Superior temporal gyrus (tissue), 1 donor: ENCODE results near the gene ZNF423.
"Not testable (repeated sequence)": the region's sequence is repeated elsewhere in the genome, so short reads cannot be mapped to it uniquely, and the experiment has no call there.

Source experiments
- DNase-seq: peaks from one replicate; pipeline ENCODE4 v3.0.0-alpha.2; 2016; ENCODE audit errors: extremely low spot score

The ZNF423 gene

DNA sequence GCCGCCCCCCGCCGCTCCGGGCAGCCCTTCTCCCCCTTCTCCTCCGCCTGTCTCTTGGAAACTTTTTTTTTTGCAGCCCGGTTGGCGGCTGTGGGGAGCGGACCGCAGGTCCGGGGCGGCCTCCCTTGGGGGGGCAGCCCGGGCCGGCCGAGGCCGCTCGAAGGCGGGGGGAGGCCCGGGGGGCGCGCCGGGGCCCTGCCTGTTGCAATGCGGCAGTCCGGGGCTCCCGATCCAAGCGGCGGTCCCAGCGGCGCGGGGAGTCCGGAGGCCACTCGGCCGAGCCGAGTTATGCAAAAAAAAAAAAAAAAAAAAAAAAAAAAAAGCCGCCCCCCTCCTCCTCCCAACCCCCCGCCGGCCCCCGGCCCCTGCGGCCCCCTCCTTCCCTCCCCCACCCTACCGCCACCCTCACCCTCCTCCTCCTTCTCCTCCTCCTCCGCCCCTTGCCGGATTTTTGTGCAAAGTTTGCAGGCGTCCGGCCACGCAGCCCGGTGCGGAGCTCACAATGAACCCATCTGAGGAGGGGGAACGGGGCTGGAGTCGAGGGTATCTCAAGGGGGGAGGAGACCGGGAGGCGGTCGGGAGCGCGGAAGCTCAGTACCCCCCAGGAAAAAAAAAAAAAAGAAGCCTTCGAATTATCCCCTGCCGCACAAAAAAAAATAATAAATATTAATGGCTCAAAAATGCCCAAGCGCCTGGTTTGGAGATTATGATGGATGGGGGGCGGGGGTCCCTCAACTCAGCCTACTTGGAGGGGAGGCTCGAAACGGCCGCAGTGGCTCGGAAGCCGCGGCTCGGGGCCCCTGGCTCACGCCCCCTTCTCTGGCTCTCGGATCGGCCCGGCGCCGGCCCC lies at the start of gene ZNF423:
Gene ZNF423 (minus strand): TSS at position 291 of the 850 bp plus-strand sequence. CDS start 338 bp downstream, outside the sequence.
- DNase-seq = no peak

DNA sequence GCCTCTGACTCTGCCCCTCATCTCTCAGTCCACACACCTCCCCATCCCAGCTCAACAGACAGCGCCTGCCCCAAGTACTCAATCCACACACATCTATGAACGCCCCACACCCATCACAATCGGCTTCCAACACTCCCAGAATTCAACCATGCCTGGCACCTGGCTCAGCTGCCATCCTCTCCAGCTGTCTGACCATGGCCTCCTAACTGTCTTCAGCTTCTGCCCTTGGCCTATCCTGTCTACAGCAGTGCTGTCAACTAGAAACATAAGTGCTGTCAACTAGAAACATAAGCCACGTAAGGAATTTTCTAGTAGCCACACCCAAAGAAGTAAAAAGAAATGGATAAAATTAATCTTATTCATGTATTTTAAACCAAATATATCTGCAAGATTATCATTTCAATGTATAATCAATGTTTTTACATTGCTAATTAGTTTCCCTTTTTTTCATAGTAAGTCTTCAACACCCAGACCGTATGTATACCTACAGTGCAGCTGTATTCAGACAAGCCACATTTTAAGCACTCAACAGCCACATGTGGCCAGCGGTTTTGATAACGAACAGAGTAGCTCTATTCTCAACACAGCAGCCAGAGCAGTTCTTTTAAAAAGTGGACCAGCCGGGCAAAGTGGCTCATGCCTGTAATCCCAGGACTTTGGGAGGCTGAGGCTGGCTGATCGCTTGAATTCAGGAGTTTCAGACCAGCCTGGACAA lies 48.6 kb upstream of the ZNF423 start:
- no peak for DNase-seq

DNA sequence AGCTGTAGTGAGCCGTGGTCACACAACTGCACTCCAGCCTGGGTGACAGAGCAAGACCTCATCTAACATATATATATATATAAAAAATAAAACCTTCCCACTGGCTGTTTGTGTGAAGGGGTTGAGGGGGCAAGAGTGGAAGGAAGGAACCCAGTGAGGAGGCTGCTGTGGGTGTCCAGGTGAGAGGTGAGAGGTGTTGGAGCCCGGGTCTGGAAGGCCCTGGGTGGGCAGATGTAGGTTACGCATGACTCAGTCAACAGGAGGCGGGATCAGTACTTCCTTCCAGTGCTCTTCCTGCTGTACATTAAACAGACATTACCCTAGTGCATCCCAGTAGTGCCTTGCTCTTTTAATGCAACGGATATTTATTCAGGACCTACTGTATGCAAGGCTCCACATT lies 47.0 kb upstream of the ZNF423 start:
- no peak for DNase-seq

DNA sequence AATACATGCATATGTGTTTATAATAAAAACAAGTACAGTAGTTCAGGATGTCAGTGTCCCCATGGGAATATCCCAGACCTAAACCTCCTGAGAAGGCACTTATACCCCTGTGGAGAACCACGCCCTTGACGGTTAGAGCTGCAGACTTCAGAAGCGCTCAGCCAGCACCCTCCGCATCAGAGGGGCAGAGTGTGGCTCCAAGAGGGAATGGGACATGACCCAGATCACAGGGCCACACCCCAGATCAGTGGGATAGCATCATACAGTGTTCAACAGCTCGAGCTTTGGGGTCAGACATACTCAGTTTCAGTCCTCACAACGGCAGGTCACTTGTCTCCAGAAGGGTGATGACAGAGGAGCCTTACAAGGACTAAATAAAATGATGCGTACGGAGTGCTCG lies 45.8 kb upstream of the ZNF423 start:
- DNase-seq = no peak

DNA sequence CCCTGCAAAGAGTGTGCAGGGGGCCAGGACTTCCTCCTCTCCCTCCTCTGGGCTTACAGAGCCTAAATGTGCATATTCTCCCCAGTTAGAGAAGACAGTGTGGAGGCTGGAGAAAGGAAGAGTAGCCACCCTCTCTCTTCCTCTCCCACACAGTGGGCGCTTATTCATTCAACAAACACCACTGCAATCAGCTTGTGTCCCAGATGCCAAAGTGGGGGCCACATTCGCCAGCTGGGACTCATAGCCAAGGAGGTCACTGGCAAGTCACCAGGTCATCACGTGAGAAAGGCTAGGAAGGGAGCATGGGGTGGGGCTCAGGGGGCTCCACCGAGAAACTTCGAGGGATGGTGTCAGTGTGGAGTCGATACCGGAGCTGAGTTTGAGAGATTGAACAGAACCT lies 45.0 kb upstream of the ZNF423 start:
- DNase-seq = no peak

DNA sequence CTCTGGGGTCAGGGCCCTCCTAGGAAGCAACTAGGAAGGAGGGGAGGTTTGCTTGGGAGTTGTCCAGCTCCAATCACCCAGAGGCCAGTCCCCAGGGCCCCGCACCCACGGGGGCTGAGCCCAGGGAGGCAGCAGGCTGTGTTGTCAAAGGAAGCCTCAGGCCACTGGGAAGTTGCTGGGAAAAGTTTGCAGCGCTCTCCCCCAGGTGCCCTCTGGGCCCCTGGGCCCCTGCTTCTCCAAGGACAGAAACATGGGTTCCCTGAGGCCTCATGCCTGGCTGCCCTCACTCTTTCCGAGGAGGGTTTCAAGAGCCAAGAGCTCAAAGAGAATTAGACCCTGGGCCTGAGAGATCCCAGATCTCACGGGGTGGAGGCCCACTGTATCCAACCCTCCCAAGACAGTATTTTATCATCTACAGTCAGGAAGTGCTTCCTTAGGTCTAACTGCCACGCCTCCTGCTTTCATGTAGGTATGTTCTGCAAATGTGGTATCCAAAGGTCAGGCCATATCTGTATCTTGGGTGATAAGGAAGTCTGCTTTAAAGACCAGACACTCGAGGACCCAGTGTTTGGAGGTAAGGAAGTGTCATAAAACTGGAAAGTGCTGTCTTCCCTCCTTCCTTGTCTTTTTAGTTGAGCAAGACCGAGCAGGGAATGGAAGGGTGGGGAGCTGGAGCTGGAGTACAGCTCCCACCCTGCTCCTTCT lies 44.2 kb upstream of the ZNF423 start:
- no peak for DNase-seq

DNA sequence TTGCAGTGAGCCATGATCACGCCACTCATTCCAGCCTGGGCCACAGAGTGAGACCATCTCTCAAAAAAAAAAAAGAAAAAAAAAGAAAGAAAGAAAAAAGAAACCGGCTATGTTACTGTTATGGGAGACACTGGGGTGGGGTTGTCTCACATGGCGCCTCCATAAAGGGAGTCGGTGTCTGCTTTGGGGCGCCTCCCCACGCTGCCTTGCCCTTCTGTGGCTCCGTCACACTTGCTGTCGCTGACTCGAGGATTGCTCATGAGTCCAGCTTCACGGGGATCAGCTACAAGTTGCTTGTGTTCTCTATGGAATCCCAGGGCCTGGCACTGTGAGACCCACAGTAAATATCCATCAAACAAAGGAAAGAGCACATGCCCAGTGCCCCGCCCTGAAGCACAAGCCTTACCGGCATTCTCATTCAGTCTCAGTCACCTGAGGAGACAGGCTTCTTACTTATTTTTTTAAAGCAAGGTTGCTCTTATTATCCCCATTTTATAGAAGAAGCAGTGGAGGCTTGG lies 40.6 kb upstream of the ZNF423 start:
- no peak for DNase-seq

DNA sequence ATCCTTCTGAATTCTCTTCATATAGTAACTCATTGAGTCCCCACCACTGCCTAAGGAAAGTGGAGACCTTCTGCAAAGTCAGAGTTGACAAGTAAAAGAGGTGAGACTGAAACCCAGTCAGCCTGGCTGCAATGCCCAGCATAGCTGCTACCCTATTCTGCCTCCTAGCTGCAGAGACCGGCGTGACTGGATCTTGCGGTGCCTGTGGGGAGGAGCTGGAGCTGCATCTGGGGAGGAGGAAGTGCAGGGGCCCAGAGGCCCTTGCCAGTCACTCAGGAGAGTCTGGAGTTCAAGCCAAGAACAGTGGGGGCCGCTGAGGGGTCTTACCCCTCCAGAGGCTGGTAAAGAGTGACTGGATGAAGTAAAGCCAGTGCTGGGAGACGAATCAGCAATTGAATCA lies 35.0 kb upstream of the ZNF423 start:
- DNase-seq = no peak

DNA sequence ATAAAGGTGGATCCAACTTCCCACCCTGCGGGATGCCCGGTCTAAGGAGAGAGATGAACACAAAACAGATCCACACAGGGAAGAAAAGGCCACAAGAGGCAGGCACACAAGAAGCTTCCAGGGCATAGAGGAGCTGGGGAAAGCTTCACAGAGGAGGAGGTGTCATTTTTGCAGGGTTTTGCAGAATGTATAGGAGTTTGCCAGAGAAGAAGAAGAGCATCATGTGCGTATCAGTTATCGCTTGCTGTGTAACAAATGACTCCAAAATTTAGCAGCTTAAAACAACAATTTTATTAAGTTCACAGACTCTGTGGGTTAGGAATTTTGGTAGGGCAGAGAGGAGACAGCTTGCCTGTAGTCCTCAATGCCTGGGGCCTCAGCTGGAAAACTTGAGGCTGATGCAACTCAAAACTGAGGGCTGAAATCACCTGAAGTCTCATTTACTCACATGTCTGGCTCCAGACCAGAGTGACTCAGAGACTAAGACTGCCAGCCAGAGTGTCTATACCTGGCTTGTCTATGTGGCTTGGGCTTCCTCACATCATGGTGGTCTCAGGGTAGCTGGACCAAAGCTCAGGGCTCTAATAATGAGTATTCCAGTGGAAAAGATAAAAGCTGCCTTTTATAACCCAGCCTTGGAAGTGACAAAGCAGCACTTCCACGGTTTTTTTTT lies 33.9 kb upstream of the ZNF423 start:
- DNase-seq = no peak

DNA sequence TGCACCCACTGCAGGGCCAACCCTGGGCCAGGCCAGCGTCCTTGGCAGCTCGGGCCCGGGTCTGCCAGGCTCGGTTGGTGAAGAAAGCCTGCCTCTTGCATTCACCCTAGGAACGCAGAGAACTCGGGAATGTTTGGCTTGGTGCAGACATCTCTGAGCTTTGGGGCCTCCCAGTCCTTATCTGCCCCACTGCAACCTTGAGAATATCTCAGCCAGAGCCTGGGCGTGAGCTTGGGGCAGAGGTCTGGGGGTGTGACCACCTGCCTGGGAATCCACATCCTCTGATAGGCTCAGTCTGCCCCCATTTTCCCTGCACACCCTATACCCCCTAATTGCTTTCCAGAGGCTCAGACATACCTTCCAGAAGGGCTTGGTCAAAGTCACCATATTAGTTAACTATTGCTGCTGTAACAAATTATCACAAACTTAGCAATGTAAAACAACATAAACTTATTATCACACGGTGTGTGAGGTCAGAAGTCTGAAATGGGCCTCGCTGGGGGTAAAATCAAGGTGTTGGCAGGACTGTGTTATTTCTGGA lies 30.7 kb upstream of the ZNF423 start:
- no peak for DNase-seq

DNA sequence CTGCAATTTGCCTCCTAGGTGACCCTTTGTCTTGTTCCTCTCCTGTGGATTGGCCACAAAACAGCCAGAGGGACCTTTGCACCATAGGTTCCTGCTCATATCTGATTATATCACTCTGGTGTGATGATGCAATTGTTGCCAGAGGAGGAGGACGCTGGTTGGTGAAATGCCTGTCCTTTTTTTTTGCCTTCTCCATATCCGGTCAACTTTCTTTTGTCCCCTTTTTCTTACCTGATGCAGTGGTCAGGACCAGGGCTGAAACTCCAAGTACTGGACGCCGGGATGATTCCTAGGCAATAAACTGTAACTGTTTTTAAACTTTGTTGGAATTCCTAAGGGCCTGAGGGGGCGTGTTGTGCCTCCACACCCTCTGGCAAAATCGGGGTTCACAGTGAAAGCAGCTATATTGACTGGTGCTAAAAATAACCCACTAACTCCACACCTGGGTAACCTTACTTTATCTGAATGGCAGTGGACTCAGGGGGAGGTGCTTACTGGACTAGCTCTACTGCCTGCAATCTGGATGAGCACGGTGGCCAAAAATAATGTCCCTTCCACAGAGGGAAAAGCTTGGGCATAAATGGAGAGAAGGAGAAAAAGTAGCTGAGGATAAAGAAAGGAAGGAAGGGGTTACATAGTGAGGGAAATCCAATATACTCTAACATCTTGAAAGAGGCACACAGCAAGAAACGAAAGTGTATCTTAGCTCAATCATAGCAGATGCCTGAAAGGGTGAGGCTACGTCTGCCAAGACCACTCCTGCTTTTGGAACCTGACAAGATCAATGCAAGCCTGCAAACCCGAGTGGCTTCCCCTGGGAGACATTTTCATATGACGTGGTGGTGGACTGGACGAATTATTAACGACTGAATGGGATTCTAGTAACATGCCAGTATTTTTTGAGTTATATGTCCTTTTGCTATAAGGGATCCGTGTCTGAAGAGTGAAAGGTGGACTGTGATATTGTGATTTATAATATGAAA lies 28.4 kb upstream of the ZNF423 start:
- no peak for DNase-seq

DNA sequence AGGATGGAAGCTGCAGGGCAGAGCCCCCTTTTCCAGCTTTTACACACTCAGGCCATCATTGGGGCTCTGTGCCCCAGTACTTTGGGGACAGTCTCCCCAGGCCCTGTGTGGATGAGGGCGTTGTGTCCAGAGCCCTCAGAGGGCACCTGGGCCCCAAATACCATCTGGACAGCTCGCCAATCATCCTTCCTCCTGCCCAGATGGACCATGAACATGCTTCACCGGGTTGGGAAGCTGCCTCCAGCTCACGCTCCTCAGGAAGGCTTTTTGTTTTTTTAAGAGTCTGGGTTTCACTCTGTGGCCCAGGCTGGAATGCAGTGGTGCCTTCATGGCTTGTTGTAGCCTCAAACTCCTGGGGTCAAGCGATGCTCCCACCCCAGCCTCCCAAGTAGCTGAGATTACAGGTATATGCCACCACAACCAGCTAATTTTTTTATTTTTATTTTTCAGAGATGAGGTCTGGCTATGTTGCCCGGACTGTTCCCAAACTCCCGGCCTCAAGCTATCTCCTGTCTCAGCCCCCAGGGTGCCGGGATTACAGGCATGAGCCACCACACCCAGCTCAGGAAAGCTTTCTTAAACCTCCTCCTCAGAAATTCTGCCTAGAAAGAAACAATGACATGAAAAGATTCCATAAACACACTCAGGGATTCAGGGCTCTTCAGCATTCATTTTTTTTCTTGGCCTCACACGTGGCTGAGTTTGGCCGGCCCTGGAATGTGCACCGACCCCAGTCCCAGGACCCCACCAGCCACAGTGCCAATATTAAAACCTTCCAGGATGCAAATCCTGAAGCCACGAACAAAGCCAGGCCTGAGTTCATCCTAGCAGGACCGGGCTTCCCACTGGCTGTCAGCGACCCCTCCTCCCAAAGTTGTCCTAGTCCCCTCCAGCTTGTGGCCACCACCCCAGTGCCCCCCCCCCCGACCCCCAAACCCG lies 27.4 kb upstream of the ZNF423 start:
- no peak for DNase-seq

DNA sequence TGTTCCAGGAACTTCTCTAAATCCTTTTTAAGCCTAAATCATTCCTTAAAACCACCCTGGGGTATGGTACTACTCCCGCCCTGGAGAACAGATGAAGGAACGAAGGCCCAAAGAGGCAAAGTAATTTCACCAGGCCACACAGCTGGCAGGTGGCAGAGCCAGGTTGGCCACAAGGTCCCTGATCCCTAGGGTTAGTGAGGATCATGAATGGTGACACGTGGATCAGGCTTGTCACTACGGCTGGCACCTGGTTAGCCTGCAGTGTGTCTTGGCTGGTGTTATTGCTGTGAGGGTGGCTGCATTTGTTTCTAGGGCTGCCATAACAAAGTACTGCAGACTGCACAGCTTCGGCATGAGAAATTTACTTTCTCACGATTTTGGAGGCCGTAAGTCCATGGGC lies 26.0 kb upstream of the ZNF423 start:
- DNase-seq = no peak

DNA sequence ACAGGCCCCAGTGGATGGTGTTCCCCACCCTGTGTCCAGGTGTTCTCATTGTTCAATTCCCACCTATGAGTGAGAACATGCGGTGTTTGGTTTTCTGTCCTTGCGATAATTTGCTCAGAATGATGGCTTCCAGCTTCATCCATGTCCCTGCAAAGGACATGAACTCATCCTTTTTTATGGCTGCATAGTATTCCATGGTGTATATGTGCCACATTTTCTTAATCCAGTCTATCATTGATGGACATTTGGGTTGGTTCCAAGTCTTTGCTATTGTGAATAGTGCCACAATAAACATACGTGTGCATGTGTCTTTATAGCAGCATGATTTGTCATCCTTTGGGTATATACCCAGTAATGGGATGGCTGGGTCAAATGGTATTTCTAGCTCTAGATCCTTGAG lies 22.6 kb upstream of the ZNF423 start:
- not testable (repeated sequence) for DNase-seq

DNA sequence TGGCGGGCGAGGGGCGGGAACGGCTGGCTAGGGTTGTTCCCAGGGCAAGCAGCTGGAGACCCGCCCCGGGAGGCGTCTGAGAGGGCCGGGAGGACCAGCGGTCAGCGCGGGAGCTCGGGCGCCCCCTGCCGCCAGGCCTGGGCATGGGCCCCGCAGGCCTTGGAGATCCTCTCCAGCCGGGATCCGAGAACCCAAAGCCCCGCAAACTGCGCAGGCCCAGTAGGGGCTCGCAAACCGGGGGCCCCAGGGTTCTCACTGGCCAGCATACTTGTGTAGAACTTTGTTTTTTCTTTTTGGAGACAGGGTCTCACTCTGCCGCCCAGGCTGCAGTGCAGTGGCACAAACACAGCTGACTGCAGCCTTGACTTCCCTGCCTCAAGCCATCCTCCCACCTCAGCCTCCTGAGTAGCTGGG lies 20.8 kb upstream of the ZNF423 start:
- DNase-seq = no peak

DNA sequence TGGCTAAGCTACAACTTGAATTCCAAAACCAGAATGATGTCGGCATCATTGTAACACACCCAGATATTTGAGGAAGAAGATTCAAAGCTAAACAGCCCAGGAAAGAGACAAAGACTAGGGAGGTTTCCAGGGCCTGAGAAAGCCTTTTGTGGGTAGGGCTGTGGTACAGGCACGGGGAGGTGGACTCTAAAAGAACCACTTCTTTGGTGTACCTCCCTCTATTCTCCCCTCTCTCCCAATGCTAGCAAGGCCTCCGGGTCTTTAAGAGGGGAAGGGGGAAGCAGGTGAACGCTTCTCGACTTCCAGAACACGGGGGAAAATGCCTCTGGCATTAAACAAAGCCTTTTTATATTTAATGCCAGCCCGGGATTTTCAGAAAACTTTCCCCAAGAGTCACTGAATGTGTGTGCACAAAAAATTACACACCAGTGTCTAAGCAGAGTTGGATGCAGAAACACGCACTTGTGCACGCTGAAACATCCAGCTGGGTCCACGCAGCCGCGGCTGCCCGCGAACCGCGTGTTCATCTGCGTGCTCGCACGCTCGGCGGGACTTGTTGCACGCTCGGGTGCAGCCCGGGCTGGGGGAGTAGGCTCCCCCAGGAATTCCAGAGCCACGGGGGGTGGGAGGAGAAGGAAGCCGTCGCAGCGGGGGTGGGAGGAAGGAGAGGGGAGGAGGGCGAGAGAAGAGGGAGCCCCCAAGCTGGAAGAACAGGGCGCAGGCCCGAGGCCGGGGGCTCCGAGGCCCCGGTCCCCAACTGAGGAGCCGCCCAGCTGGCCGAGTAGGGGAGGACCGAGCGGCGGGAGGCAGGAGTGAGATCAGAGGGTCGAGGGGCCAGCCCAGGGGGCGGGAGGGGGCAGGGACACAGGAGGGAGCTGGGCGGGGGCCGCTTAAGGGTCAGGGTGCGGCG lies 20.1 kb upstream of the ZNF423 start:
- no peak for DNase-seq

DNA sequence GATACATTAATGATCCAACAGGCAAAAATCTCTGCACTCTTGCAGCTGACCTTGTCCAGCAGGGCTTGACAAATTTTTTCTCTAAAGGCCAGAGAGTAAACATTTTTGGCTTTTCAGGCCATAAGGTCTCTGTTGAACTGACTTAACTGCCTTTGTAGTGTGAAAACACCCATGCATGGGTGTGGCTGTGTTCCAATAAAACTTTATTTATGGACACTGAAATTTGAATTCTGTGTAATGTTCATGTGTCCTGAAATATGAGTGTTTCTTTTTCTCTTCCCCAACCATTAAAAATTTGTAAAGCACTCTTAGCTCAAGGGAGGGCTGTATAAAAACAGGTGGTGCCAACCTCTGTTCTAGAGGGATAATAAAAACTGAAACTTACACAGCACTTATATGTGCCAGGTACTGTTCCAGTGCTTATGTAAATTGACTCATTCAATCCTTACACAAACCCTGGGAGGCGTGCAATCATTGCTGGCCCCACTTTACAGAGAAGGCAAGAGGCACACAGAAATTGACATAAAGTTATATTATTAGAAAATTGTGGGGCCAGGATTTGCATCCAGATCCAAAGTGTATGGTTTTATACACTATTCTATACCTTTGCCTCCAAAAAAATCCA lies 18.8 kb upstream of the ZNF423 start:
- DNase-seq = no peak

DNA sequence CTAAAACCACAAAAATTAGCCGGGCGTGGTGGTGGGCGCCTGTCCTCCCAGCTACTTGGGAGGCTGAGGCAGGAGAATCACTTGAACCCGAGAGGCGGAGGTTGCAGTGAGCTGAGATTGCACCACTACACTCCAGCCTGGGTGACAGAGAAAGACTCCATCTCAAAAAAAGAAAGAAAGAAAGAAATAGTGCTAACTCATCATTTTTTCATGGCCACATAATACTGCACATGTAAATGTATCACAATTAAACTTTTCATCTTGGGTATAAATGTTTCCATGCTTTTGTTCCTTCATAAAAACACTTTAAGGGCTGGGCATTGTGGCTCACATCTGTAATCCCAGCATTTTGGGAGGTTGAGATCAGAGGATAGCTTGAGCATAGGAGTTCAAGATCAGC lies 15.9 kb upstream of the ZNF423 start:
- not testable (repeated sequence) for DNase-seq
